ENCODE measurements around the gene CDH1. TPM values are rescaled to one million over a fixed set of nuclear protein-coding genes. Genes with fewer than 3 reads are reported as not detected.

The CDH1 gene
- total and polyA plus RNA-seq, 7 experiments from 2014 or later: 0.34 to 1.3 (median 1.2) TPM; not detected in 4

DNA sequence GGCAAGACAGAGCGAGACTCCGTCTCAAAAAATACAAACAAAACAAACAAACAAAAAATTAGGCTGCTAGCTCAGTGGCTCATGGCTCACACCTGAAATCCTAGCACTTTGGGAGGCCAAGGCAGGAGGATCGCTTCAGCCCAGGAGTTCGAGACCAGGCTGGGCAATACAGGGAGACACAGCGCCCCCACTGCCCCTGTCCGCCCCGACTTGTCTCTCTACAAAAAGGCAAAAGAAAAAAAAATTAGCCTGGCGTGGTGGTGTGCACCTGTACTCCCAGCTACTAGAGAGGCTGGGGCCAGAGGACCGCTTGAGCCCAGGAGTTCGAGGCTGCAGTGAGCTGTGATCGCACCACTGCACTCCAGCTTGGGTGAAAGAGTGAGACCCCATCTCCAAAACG lies 531 bp upstream of the CDH1 start:
- H3K27me3 Mint-ChIP-seq: peaks cover 35 to 54% (median 42%) of the 10 kb centered on the region in 5 donors
- POLR2A ChIA-PET: no interaction called here
- CTCF ChIA-PET: no interaction called here
- H3K4me1 Mint-ChIP-seq: peaks cover 0 to 12% (median 10%) of the 10 kb centered on the region in 7 donors
- peaks cover 0 to 2% (median 0%) of the 10 kb centered on the region in 11 donors for H3K9me3 Mint-ChIP-seq
- intact Hi-C loops (cut with micrococcal nuclease): no loop called here
- DNase-seq (no peak), ATAC-seq (no peak)
- H3K27me3 ChIP-seq (ENCODE audit: control insufficient read depth in 2 of 2, insufficient read depth in 2 of 2, low read length in 2 of 2): peaks cover 0 to 5% of the 10 kb centered on the region in 2 donors
- peaks cover 0 to 4% (median 0%) of the 10 kb centered on the region in 5 donors for H3K36me3 Mint-ChIP-seq
- no peaks in the 10 kb centered on the region for H3K4me1 ChIP-seq (ENCODE audit: control insufficient read depth in 2 of 2, insufficient read depth in 2 of 2, low read length in 2 of 2)
- H3K27ac Mint-ChIP-seq: no peak overlapping the region
- H3K27ac ChIP-seq (ENCODE audit: low read depth, low read length): no peak overlapping the region
- H3K9me3 ChIP-seq (ENCODE audit: control insufficient read depth in 2 of 3, low read length in 3 of 3): no peaks in the 10 kb centered on the region
- no peaks in the 10 kb centered on the region for H3K36me3 ChIP-seq (ENCODE audit: control insufficient read depth in 2 of 3, insufficient read depth in 3 of 3, low read length in 3 of 3)
- no peak overlapping the region for H3K4me3 ChIP-seq (ENCODE audit: low read length)
- peak overlapping the region in 9 of 10 donors; percentile 48 to 76 (median 59) for H3K4me3 Mint-ChIP-seq

DNA sequence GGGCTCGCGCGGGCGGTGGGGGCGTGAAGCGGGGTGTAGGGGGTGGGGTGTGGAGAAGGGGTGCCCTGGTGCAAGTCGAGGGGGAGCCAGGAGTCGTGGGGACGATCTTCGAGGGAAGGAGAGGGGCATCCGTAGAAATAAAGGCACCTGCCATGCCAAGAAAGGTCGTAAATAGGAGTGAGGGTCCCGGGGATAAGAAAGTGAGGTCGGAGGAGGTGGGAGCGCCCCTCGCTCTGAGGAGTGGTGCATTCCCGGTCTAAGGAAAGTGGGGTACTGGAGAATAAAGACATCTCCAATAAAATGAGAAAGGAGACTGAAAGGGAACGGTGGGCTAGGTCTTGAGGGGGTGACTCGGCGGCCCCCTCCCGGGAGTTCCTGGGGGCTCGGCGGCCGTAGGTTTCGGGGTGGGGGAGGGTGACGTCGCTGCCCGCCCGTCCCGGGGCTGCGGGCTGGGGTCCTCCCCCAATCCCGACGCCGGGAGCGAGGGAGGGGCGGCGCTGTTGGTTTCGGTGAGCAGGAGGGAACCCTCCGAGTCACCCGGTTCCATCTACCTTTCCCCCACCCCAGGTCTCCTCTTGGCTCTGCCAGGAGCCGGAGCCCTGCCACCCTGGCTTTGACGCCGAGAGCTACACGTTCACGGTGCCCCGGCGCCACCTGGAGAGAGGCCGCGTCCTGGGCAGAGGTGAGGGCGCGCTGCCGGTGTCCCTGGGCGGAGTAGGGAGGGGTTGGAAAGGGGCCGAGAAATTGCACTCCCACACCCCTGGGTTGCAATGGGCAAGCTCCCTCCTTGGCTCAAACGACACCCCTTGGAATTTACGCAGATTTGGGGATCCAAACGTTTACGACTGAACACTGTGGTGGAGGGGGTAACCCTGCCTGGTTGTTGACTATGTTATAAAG lies 888 bp downstream of the CDH1 start:
- ChIA-PET CTCF (no interaction called here), POLR2A (no interaction called here)
- Mint-ChIP-seq H3K4me1 (peaks cover 0 to 12% (median 10%) of the 10 kb centered on the region in 7 donors), H3K27me3 (peaks cover 35 to 58% (median 43%) of the 10 kb centered on the region in 5 donors), H3K9me3 (peaks cover 0 to 2% (median 0%) of the 10 kb centered on the region in 11 donors), H3K36me3 (peaks cover 0 to 4% (median 0%) of the 10 kb centered on the region in 5 donors), H3K4me3 (peak overlapping the region in 8 of 10 donors; percentile 38 to 75 (median 64)), H3K27ac (peak overlapping the region in 1 of 9 donors; percentile 30)
- no peaks in the 10 kb centered on the region for H3K36me3 ChIP-seq (ENCODE audit: control insufficient read depth in 2 of 3, insufficient read depth in 3 of 3, low read length in 3 of 3)
- H3K4me1 ChIP-seq (ENCODE audit: control insufficient read depth in 2 of 2, insufficient read depth in 2 of 2, low read length in 2 of 2): no peaks in the 10 kb centered on the region
- no peaks in the 10 kb centered on the region for H3K9me3 ChIP-seq (ENCODE audit: control insufficient read depth in 2 of 3, low read length in 3 of 3)
- DNase-seq (peak in 1 of 9 donors; percentile 2), ATAC-seq (no peak)
- intact Hi-C loops (cut with micrococcal nuclease): no loop called here
- no peak overlapping the region for H3K4me3 ChIP-seq (ENCODE audit: low read length)
- peaks cover 0 to 5% of the 10 kb centered on the region in 2 donors for H3K27me3 ChIP-seq (ENCODE audit: control insufficient read depth in 2 of 2, insufficient read depth in 2 of 2, low read length in 2 of 2)
- H3K27ac ChIP-seq (ENCODE audit: low read depth, low read length): no peak overlapping the region

DNA sequence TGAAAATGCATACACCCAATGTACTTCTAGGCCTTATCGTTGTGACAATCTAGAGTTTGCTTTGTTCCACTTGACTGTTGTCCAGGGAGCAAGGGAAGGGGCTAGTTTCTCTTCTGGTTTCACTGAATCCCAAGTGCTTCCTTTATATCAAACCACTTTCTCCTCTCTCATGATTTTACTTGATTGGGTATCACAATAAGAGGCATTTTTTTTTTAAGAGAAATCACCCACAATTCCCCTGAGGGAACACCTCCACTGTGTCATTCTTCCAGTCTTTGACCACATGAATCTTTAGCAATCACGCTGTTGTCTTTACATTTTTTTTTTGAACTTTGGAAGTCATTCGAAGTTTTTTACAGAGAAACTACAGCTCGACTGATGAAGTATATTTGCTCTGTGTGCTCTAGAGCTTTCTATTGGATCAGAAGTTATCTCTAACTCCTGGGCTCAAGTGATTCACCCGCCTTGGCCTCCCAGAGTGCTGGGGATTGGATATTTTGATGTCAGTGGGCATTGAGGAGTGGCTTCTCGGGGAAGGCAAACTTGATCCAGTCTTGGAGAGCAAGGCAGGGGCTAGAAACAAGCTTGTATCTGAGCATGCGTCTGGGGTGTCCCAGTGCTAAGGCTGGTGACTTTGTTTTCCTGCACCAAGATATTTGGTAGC lies 3.0 kb downstream of the CDH1 start:
- intact Hi-C loops (cut with micrococcal nuclease): no loop called here

GRCh38 chr16:68740628-68741346 lies 3.7 kb downstream of the CDH1 start:
- Mint-ChIP-seq H3K4me1 (peaks cover 0 to 12% (median 10%) of the 10 kb centered on the region in 7 donors), H3K4me3 (no peak overlapping the region), H3K27me3 (peaks cover 19 to 48% (median 34%) of the 10 kb centered on the region in 5 donors), H3K9me3 (peaks cover 0 to 2% (median 0%) of the 10 kb centered on the region in 11 donors), H3K36me3 (peaks cover 0 to 4% (median 0%) of the 10 kb centered on the region in 5 donors), H3K27ac (no peak overlapping the region)
- CTCF ChIA-PET: no interaction called here
- ATAC-seq (no peak), DNase-seq (no peak)
- H3K4me3 ChIP-seq (ENCODE audit: low read length): no peak overlapping the region
- H3K27me3 ChIP-seq (ENCODE audit: control insufficient read depth in 2 of 2, insufficient read depth in 2 of 2, low read length in 2 of 2): peaks cover 0 to 5% of the 10 kb centered on the region in 2 donors
- no peak overlapping the region for H3K27ac ChIP-seq (ENCODE audit: low read depth, low read length)
- intact Hi-C loops (cut with micrococcal nuclease): no loop called here
- no peaks in the 10 kb centered on the region for H3K36me3 ChIP-seq (ENCODE audit: control insufficient read depth in 2 of 3, insufficient read depth in 3 of 3, low read length in 3 of 3)
- H3K9me3 ChIP-seq (ENCODE audit: control insufficient read depth in 2 of 3, low read length in 3 of 3): no peaks in the 10 kb centered on the region
- H3K4me1 ChIP-seq (ENCODE audit: control insufficient read depth in 2 of 2, insufficient read depth in 2 of 2, low read length in 2 of 2): no peaks in the 10 kb centered on the region
- POLR2A ChIA-PET: no interaction called here

More for the DNA sequence above, 3.0 kb downstream of the CDH1 start:
- Mint-ChIP-seq H3K4me3 (no peak overlapping the region), H3K27ac (no peak overlapping the region), H3K27me3 (peaks cover 23 to 50% (median 36%) of the 10 kb centered on the region in 5 donors), H3K9me3 (peaks cover 0 to 2% (median 0%) of the 10 kb centered on the region in 11 donors), H3K4me1 (peaks cover 0 to 12% (median 10%) of the 10 kb centered on the region in 7 donors), H3K36me3 (peaks cover 0 to 4% (median 0%) of the 10 kb centered on the region in 5 donors)
- Histone ChIP-seq H3K27ac (ENCODE audit: low read depth, low read length) (no peak overlapping the region), H3K36me3 (ENCODE audit: control insufficient read depth in 2 of 3, insufficient read depth in 3 of 3, low read length in 3 of 3) (no peaks in the 10 kb centered on the region), H3K27me3 (ENCODE audit: control insufficient read depth in 2 of 2, insufficient read depth in 2 of 2, low read length in 2 of 2) (peaks cover 0 to 5% of the 10 kb centered on the region in 2 donors), H3K9me3 (ENCODE audit: control insufficient read depth in 2 of 3, low read length in 3 of 3) (no peaks in the 10 kb centered on the region), H3K4me1 (ENCODE audit: control insufficient read depth in 2 of 2, insufficient read depth in 2 of 2, low read length in 2 of 2) (no peaks in the 10 kb centered on the region), H3K4me3 (ENCODE audit: low read length) (no peak overlapping the region)
- no peak for DNase-seq
- ChIA-PET POLR2A (no interaction called here), CTCF (no interaction called here)
- no peak for ATAC-seq

DNA sequence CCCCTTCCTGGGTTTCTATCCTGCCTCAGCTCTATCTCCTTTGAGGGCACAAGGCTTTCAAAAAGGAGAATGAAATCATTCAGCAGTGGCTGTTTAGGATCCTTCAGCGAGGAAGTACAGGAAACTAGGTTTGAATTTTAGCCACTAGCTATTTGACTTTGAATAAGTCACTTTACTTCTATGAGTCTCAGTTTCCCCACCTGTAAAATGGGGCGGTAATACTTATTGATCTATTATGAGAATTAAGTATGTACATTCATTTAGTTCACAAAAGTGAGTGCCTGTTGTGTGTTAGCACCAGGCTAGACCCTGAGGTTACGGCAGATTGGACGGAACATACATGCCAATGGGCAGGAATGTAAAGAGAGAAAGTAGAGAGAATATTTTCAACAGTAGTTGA lies 6.6 kb downstream of the CDH1 start:
- Mint-ChIP-seq H3K27ac (no peak overlapping the region), H3K9me3 (peaks cover 0 to under 1% (median 0%) of the 10 kb centered on the region in 11 donors), H3K27me3 (peaks cover under 1 to 26% (median 13%) of the 10 kb centered on the region in 5 donors), H3K4me1 (peaks cover 0 to 5% (median 0%) of the 10 kb centered on the region in 7 donors), H3K36me3 (peaks cover 0 to 4% (median 0%) of the 10 kb centered on the region in 5 donors), H3K4me3 (no peak overlapping the region)
- POLR2A ChIA-PET: no interaction called here
- intact Hi-C loops (cut with micrococcal nuclease): no loop called here
- CTCF ChIA-PET: no interaction called here
- no peaks in the 10 kb centered on the region for H3K9me3 ChIP-seq (ENCODE audit: control insufficient read depth in 2 of 3, low read length in 3 of 3)
- DNase-seq (no peak), ATAC-seq (no peak)
- H3K4me3 ChIP-seq (ENCODE audit: low read length): no peak overlapping the region
- no peak overlapping the region for H3K27ac ChIP-seq (ENCODE audit: low read depth, low read length)
- H3K27me3 ChIP-seq (ENCODE audit: control insufficient read depth in 2 of 2, insufficient read depth in 2 of 2, low read length in 2 of 2): peaks cover 0 to under 1% of the 10 kb centered on the region in 2 donors
- H3K36me3 ChIP-seq (ENCODE audit: control insufficient read depth in 2 of 3, insufficient read depth in 3 of 3, low read length in 3 of 3): no peaks in the 10 kb centered on the region
- no peaks in the 10 kb centered on the region for H3K4me1 ChIP-seq (ENCODE audit: control insufficient read depth in 2 of 2, insufficient read depth in 2 of 2, low read length in 2 of 2)

GRCh38 chr16:68744744-68745280 lies 7.7 kb downstream of the CDH1 start:
- ATAC-seq: no peak
- no peak overlapping the region for H3K4me3 ChIP-seq (ENCODE audit: low read length)
- Mint-ChIP-seq H3K9me3 (no peaks in the 10 kb centered on the region), H3K36me3 (peaks cover 0 to 4% (median 0%) of the 10 kb centered on the region in 5 donors), H3K4me3 (no peak overlapping the region), H3K27ac (no peak overlapping the region), H3K4me1 (peaks cover 0 to 5% (median 0%) of the 10 kb centered on the region in 7 donors), H3K27me3 (peaks cover 0 to 29% (median 11%) of the 10 kb centered on the region in 5 donors)
- ChIA-PET CTCF (no interaction called here), POLR2A (interaction anchor here (0.6 kb wide), 1 partner anchor 236 kb away, joined by 3 read pairs; no protein-coding TSS in a partner anchor)
- H3K9me3 ChIP-seq (ENCODE audit: control insufficient read depth in 2 of 3, low read length in 3 of 3): no peaks in the 10 kb centered on the region
- H3K27ac ChIP-seq (ENCODE audit: low read depth, low read length): no peak overlapping the region
- intact Hi-C loops (cut with micrococcal nuclease): no loop called here
- no peak for DNase-seq
- no peaks in the 10 kb centered on the region for H3K4me1 ChIP-seq (ENCODE audit: control insufficient read depth in 2 of 2, insufficient read depth in 2 of 2, low read length in 2 of 2)
- no peaks in the 10 kb centered on the region for H3K36me3 ChIP-seq (ENCODE audit: control insufficient read depth in 2 of 3, insufficient read depth in 3 of 3, low read length in 3 of 3)
- no peaks in the 10 kb centered on the region for H3K27me3 ChIP-seq (ENCODE audit: control insufficient read depth in 2 of 2, insufficient read depth in 2 of 2, low read length in 2 of 2)
